ENCODE measurements around the gene RNASEH2A. TPM values are rescaled to one million over a fixed set of nuclear protein-coding genes. Genes with fewer than 3 reads are reported as not detected.

RNASEH2A gene
- total RNA-seq, 1 experiment from 2014 or later = 72.9 TPM

DNA sequence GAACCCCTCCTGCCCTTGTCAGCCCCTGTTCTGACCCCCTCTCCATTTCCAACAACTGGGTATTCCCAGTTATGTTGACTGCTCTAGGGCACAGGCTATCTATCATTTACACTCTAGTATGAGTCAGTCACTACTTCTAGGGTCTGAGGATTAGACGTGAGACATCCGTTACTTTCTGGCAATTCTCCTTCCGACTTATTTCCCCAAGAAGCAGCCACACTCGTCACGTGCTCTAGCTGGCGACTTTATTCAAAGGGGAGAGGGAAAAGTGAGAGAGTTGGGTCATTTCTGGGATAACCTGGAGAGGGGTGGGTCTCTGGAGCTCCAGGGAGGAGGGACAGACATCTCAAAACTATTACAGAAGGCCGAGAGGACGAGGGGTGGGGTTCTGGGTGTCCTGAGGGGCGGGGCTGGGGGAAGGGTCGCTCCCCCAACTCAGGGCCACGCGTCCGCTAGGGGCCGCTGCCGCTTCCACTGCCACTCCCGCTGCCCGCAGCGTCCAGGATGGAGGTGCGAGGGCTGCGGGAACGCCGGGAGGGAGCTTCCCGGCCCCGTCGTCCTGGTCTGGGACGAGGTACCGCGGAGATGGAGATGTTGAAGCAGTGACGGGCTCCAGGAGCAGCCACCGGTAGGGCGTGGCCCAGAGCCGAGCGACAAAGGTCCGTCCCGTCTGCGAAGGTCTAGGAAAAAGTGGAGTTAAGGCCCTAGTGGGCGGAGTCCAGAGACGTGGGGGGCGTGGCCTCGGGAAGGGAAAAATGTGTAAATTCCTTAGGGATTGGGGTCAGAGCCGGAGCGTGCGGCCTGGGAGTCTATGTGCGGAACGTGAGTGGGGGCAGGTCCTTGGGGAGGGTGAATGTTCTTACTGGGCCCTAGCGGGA lies 19.1 kb downstream of the RNASEH2A start (continued):
- TF ChIP-seq IRF2 (CRISPR knock-in tag; IDR thresholded peaks at IDR 0.05; ENCODE audit: borderline replicate concordance, low read depth) (no peak), TEAD1 (CRISPR knock-in tag; IDR thresholded peaks at IDR 0.05) (peak; percentile 84), CREB1 (CRISPR knock-in tag; IDR thresholded peaks at IDR 0.05) (no peak), FOXP1 (CRISPR knock-in tag; IDR thresholded peaks at IDR 0.05; ENCODE audit: borderline replicate concordance) (no peak), ZNF416 (CRISPR knock-in tag; IDR thresholded peaks at IDR 0.05) (no peak), NFYB (CRISPR knock-in tag; conservative IDR thresholded peaks at IDR 0.05; ENCODE audit: low read depth) (no peak), SP1 (CRISPR knock-in tag; conservative IDR thresholded peaks at IDR 0.05) (peak; percentile 88), RELA (CRISPR knock-in tag; IDR thresholded peaks at IDR 0.05; ENCODE audit: borderline replicate concordance) (no peak), MXD4 (CRISPR knock-in tag; IDR thresholded peaks at IDR 0.05; ENCODE audit: borderline replicate concordance) (no peak), ETV6 (CRISPR knock-in tag; IDR thresholded peaks at IDR 0.05) (peak; percentile 67; the same call in 1 of the 2 replicates), SMAD3 (CRISPR knock-in tag; IDR thresholded peaks at IDR 0.05; ENCODE audit: borderline replicate concordance) (no peak), HMGA2 (CRISPR knock-in tag; IDR thresholded peaks at IDR 0.05) (no peak), AR (CRISPR knock-in tag; IDR thresholded peaks at IDR 0.05) (no peak), CDX4 (CRISPR knock-in tag; IDR thresholded peaks at IDR 0.05; ENCODE audit: borderline replicate concordance) (no peak)
- TF ChIP-seq, protein P1, sequence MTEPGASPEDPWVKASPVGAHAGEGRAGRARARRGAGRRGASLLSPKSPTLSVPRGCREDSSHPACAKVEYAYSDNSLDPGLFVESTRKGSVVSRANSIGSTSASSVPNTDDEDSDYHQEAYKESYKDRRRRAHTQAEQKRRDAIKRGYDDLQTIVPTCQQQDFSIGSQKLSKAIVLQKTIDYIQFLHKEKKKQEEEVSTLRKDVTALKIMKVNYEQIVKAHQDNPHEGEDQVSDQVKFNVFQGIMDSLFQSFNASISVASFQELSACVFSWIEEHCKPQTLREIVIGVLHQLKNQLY (CRISPR knock-in tag; IDR thresholded peaks at IDR 0.05) = no peak
- TF ChIP-seq, protein P2, sequence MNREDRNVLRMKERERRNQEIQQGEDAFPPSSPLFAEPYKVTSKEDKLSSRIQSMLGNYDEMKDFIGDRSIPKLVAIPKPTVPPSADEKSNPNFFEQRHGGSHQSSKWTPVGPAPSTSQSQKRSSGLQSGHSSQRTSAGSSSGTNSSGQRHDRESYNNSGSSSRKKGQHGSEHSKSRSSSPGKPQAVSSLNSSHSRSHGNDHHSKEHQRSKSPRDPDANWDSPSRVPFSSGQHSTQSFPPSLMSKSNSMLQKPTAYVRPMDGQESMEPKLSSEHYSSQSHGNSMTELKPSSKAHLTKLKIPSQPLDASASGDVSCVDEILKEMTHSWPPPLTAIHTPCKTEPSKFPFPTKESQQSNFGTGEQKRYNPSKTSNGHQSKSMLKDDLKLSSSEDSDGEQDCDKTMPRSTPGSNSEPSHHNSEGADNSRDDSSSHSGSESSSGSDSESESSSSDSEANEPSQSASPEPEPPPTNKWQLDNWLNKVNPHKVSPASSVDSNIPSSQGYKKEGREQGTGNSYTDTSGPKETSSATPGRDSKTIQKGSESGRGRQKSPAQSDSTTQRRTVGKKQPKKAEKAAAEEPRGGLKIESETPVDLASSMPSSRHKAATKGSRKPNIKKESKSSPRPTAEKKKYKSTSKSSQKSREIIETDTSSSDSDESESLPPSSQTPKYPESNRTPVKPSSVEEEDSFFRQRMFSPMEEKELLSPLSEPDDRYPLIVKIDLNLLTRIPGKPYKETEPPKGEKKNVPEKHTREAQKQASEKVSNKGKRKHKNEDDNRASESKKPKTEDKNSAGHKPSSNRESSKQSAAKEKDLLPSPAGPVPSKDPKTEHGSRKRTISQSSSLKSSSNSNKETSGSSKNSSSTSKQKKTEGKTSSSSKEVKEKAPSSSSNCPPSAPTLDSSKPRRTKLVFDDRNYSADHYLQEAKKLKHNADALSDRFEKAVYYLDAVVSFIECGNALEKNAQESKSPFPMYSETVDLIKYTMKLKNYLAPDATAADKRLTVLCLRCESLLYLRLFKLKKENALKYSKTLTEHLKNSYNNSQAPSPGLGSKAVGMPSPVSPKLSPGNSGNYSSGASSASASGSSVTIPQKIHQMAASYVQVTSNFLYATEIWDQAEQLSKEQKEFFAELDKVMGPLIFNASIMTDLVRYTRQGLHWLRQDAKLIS (CRISPR knock-in tag; IDR thresholded peaks at IDR 0.05; ENCODE audit: borderline replicate concordance) = no peak
- TF ChIP-seq, protein P3, sequence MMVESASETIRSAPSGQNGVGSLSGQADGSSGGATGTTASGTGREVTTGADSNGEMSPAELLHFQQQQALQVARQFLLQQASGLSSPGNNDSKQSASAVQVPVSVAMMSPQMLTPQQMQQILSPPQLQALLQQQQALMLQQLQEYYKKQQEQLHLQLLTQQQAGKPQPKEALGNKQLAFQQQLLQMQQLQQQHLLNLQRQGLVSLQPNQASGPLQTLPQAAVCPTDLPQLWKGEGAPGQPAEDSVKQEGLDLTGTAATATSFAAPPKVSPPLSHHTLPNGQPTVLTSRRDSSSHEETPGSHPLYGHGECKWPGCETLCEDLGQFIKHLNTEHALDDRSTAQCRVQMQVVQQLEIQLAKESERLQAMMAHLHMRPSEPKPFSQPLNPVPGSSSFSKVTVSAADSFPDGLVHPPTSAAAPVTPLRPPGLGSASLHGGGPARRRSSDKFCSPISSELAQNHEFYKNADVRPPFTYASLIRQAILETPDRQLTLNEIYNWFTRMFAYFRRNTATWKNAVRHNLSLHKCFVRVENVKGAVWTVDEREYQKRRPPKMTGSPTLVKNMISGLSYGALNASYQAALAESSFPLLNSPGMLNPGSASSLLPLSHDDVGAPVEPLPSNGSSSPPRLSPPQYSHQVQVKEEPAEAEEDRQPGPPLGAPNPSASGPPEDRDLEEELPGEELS (CRISPR knock-in tag; IDR thresholded peaks at IDR 0.05) = peak; percentile 55; the same call in 1 of the 2 replicates
